SKM-1 treated with dmso at 0.1 percent for 144 hours (cell line): Measurements from ENCODE around the gene POP5.

Experiments
- DNase-seq: peaks from one replicate; lab custom pipeline; 2025; ENCODE audit not compliant: unreplicated experiment; lab: John Stamatoyannopoulos, UW

POP5 gene

DNA sequence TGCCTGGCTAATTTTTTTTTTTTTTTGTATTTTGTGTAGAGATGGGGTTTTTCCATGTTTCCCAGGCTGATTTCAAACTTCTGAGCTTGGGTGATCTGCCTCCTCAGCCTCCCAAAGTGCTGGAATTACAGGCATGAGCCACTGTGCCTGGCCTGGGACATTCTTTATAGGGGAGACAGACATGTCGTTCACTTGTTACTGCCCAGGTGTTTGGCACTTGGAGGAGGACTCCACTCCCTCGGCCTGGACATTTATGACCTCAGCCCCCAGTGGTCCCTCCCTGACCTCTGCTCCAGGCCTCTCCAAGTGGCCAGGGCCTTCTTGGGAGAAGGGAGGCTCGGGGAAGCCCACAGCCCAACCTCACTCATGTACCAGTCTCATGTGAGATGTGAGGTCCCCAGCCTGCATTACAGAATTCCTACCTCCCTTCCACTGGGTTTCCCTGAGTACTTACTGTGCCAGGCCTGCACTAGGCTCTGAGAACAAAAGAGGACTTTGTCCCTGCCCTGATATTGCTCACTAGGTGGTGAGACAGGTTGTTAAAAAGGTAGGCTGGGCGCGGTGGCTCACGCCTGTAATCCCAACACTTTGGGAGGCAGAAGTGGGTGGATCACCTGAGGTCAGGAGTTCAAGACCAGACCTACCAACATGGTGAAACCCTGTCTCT, 9.7 kb upstream of the POP5 start:
- DNase-seq = no peak

DNA sequence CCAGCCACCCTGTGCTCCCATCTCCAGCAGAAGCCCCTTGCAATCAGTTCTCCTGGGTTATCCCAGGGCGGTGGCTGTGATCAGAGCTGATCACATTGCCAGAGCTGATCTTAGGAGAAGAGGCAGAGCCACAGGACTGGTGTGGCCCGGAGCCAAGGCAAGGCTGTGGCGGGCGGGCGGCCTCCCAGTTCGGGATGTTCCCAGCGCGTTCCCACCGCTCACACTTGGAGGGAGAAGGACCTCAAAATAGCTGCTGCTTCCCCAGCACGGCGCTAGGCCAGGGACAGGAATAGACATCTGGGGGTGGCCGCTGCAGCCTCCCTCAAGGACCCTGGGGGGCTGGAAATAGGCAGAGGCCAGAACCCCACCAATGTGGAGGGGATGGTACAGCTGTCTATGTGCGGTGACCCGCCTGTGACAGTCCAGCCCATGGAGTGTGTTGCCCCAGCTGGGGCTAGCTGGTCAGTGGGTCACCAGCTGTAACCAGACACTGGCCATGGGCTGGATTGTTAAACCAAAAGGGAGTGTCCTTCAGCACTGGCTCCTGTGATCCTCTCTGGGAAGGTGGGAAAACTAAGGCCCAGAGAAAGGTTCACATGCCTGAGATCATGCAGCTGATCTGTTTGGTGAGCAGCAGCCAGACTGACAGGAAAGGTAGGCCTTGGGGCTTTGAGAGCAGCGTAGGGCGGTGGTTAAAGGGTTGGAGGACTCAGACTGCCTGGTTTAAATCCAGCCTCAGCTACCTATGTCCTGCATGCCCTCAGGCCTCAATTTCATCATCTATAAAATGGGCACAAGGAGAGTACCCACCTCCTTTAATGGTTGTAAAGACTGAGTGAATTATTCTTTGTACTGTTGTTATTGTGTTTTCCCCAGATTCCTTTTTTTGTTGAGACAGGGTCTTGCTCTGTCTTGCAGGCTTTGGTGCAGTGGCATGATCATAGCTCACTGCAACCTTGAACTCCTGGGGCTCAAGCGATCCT, 8.0 kb upstream of the POP5 start:
- no peak for DNase-seq

- no peak for DNase-seq
Measured at GRCh38 chr12:120588371-120588770, 7.2 kb upstream of the POP5 start.

DNA sequence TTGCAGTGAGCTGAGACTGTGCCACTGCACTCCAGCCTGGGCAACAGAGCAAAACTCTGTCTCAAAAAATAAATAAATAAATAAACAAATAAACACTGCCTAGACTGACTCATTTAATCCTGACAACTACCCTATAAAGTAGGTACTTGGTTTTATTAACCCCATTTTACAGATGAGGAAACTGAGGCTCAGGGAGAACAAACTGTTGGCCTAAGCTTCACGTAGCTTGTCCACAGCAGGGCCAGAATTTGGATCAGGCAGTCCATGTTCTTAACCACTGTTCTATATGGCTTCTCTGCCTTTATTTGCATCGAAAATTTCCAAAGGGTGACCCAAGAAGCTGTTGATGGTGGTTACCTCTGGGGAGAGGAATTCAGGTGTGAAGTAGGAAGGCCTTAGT, 5.7 kb upstream of the POP5 start:
- DNase-seq = no peak

DNA sequence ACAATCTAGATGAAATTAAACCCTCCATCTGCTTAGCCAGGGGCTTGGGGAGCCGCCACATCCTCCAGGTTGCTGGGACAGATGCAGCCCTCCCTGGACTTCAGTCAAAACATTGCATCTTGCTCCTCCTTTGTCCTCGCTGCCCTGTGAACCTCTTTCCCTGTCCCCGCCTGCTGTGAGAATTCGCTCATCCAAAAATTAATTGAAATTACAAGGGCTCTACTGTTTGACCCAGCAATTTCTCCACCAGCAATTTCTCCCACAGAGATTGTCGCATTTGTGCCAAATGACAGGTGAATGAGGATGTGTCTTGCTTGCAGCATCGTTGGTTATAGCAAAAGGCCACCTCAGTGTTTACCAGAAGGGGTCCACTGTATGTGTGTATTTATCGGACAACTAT, 5.0 kb upstream of the POP5 start:
- DNase-seq = no peak

GRCh38 chr12:120584343-120585149, 3.3 kb upstream of the POP5 start:
- DNase-seq = no peak

DNA sequence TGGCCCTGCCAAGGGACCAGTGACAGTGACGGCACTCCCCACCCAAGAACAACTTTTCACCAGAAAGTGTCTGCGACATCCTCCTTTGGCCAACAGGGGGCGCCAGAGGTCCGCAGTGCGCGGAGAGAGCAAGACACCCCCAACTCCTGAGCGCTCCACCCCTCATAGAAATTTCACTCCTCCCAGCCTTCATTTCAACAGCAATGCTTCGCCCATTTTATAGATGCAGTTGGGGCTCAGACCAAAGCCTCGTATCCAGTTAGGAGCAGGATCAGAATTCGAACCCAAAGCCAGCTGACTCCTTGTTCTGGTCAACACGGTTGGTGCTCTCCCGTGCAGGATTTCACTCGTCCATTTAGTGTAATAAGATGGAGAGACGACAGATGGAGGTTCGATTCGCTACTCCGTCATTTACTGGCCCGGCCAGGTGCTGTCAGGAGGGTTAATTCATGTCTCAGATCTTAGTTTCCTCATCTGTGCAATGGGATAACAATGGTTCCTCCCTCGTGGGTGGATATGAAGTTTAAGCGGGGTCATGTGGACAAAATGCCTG, 2.4 kb upstream of the POP5 start:
- DNase-seq = peak; percentile 6

- DNase-seq = no peak
Measured at GRCh38 chr12:120581998-120582397, 796 bp upstream of the POP5 start.

GRCh38 chr12:120579179-120579578, 2.0 kb downstream of the POP5 start:
- no peak for DNase-seq

DNA sequence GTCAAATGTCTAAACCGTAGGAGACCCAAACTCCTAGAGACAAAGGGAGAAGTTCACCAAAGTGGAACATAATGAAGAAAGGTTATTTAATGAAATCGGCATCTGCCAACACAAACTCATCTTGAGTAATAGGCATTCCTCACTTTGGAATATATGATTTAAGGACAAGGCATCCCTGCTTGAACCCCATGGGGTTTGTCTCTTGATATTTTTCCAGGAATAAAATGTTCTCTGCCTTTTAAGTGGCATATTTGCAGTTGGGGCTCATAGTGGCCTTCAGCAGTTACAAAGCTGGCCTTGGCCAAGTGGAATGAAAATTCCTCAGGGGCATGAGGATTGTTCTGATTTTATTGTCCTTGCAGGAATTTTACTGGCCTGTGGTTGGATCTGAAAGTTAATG, 7.1 kb downstream of the POP5 start:
- no peak for DNase-seq

DNA sequence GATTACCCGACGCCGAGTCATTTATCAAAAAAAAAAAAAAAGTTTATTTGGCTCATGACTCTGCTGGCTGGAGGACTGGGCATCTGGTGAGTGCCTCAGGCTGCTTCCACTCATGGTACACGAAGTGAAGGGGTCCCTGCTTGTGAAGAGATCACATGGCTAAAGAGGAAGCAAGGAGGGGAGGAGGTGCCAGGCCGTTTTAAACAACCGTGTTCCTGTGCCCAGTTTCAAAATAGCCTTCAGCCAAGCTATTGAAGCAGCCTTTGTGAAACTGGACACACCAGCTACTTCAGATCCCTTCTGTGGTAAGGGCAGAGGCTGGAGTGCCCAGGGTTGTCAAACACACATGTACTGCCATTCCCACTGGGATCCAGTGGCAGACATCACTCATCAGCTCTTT, 7.6 kb downstream of the POP5 start:
- DNase-seq = no peak

DNA sequence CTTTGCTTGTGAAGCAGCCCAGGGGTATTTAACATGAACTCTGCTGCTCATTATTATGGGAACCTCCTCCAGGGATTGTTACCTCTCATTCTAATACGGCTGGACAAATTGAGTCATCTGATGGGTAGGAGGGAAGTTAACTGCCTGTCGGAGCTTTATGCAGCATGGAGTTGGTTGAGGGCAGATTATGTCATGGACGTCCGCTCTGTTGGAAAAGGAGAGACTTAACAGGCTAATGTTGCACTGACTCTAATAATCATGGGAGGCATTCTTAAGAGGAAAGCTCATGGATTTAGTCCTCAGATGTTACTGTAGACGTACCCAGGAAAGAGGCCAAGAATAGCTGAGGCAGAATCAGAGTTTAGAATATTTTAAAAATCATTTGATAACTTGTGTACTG, 9.9 kb downstream of the POP5 start:
- no peak for DNase-seq

DNA sequence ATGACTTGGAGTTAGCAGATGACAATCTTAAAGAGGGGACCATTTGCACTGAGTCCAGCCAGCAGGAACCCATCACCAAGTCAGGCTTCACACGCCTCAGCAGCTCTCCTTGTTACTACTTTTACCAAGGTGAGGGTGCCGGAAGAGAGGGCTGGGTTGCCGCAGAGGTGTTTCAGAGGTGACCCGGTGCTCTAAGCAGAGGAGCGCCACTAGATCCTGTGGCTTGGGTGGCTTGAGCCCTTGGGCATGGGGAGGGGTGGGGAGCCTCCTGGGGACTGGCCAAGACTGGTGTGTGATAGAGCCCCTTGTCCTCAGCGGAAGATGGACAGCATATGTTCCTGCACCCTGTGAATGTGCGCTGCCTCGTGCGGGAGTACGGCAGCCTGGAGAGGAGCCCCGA, 17.7 kb downstream of the POP5 start:
- DNase-seq = no peak

DNA sequence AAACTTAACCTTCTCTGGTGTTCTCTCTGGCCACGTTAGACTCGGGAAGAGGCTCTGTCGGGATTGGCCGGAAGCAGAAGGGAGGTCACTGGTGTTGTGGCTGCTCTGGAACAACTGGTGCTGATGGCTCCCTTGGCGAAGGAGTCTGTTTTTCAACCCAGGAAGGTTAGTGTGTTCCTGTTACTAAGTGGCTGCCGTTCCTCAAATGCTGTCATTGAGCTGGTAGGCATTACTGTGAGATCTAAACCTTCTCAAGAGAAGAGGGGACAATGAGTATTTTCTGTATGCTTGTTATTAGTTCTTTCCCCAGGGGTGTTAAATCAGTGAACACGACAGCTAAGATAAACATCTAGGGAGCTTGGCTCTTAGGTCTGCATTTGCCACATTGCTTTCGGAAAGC, 18.3 kb downstream of the POP5 start:
- no peak for DNase-seq

- DNase-seq = no peak
Measured at GRCh38 chr12:120557589-120557988, 23.6 kb downstream of the POP5 start.

DNA sequence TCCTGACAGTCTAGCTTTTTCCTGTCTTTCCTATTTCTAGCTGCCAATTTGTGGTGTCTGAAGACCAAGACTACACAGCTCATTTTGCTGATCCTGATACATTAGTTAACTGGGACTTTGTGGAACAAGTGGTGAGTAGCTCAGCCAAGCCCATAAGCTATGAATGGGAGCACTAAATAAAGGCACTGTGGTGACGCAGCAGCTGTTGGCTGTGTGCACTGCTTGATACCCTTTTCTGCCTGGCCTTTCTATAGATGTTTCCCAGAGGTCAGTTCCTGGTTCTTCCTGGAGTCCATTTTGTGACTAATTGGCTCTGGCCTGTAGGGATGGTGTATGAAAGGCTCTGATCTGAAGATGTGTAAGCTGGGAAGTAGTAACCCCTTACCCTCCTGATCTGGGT, 26.5 kb downstream of the POP5 start:
- no peak for DNase-seq

DNA sequence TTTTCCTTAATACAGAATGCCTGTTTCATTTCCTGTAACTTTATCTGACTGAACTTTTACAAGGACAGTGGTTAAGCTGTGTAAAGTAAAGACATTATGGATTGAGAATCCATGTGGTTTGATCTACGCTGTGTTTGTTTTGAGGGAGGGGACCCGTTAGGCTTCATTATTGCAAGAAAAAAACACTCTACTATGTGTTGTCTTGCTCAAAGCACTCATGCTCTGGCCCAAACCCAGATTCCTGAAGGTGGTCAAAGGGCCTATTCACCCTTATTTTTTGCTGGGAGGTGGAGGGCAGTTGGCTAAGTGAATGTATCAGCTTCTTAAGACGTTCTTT, 35.2 kb downstream of the POP5 start:
- DNase-seq = no peak

GRCh38 chr12:120544691-120545090, 36.5 kb downstream of the POP5 start:
- no peak for DNase-seq

DNA sequence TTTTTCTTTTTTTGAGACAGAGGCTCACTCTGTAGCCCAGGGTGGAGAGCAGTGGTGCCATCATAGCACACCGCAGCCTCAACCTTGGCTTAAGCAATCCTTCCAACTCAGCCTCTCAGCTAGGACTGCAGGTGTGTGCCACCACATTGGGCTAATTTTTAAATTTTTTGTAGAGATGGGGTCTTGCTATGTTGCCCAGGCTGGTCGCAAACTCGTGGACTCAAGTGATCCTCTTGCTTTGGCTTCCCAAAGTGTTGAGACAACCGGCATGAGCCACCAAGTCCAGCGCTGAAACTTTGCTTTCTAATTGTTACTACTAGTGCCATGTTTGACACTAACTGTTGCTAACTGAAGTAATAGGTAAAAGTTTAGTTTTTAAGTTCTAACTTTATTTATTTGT, 39.0 kb downstream of the POP5 start:
- DNase-seq = no peak

DNA sequence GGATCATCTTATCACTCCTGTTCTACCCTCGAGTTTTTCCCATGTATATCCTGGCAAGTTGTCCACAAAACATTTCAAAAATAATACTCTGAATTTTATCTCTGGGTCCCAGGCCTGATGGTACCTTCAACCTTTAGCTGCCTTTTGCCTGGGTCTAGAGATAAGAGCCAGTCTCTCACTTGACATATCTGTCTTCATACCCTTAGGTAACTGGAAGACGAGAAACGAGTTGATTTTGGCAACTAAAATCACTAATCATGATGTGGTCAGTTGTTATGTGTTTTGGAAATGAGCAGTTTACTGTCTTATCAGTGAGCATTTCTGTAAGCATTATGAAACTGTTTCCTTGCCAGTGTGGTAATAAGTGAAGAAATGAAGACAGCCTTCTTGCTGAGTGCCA, 40.8 kb downstream of the POP5 start:
- DNase-seq = peak; percentile 18

- DNase-seq = no peak
Measured at GRCh38 chr12:120539303-120539702, 41.9 kb downstream of the POP5 start.
